HCT116 (cell line): ENCODE results near the gene CHAD. TPM values are rescaled to one million over a fixed set of nuclear protein-coding genes. Genes with fewer than 3 reads are reported as not detected.
A peak's percentile ranks its signal among the peaks of the same experiment; 100 is the strongest.

Experiments used
- ATAC-seq: fragments of 200-7000 bp; cut with Tn5 transposase; 2 replicates; pipeline ENCODE4 v1.9.1; 2020; ENCODE audit warnings: mild to moderate bottlenecking, moderate library complexity
- BruUV-seq: library from RNA; stranded (reverse); fragments of 400-500 nt; replicated peaks from 2 replicates; lab custom pipeline; 2021; lab: Mats Ljungman, UMichigan
- CTCF ChIA-PET: fragments of 300-600 bp; sonication (Branson Sonifier 250); formaldehyde crosslinking; loops from one replicate; lab custom pipeline; 2021; ENCODE audit warnings: antibody characterized with exemption; lab: Charles Lee
- POLR2A ChIA-PET: fragments of 300-600, 350-600 bp; sonication (Branson Sonifier 250); formaldehyde crosslinking; loops from one replicate; lab custom pipeline; 2021; ENCODE audit warnings: antibody characterized with exemption; lab: Charles Lee
- RAD21 ChIA-PET, 2 experiments: fragments of 300-600 bp; sonication (Branson Sonifier 250); formaldehyde crosslinking; loops; one replicate each; lab custom pipeline; 2023; ENCODE audit warnings: low total read pairs in 2 of 2; ENCODE audit not compliant: uncharacterized antibody in 2 of 2, unreplicated experiment in 2 of 2, low non-redundant PET in 1 of 2; lab: Charles Lee
- DNase-seq: peaks from one replicate; pipeline ENCODE4 v3.0.0-alpha.2; 2010; ENCODE audit warnings: low read depth, low spot score
- H2AFZ ChIP-seq: fragments of 200-600 bp; shearing (Covaris generic), sonication (generic); 2 replicates; pipeline ENCODE4 v1.6.1; 2017; ENCODE audit warnings: low read depth, mixed run types, mixed read lengths, antibody characterized with exemption, low read length; ENCODE audit not compliant: poor library complexity, severe bottlenecking
- H3K27ac ChIP-seq: 2 replicates; pipeline ENCODE4 v1.5.1; 2012; ENCODE audit warnings: low read depth, low read length
- H3K27me3 ChIP-seq: fragments of 200-600 bp; sonication (generic); 2 replicates; pipeline ENCODE4 v1.6.1; 2016; ENCODE audit warnings: mixed run types, low read length, mixed read lengths; ENCODE audit not compliant: insufficient read depth
- H3K36me3 ChIP-seq, 2 experiments: fragments of 200-500 bp in 1 of 2; fragments of 200-600 bp in 1 of 2; sonication (Bioruptor generic) in 1 of 2; sonication (generic) in 1 of 2; 2 replicates each; pipeline versions ENCODE4 v1.5.1 to v1.6.1; 2014 to 2016; ENCODE audit warnings: low read length in 2 of 2, inconsistent platforms in 1 of 2, mixed read lengths in 1 of 2, mixed run types in 1 of 2; ENCODE audit not compliant: insufficient read depth in 2 of 2, control insufficient read depth in 1 of 2
- H3K4me1 ChIP-seq, 2 experiments: fragments of 200-600 bp in 1 of 2; sonication (generic) in 1 of 2; 2 replicates each; pipeline versions ENCODE4 v1.5.1 to v1.6.1; 2012 to 2017; ENCODE audit warnings: low read length in 2 of 2, inconsistent platforms in 1 of 2, mild to moderate bottlenecking in 1 of 2, mixed read lengths in 1 of 2, mixed run types in 1 of 2, moderate library complexity in 1 of 2; ENCODE audit not compliant: insufficient read depth in 2 of 2, control insufficient read depth in 1 of 2
- H3K4me2 ChIP-seq: fragments of 200-600 bp; sonication (generic); 2 replicates; pipeline ENCODE4 v1.6.1; 2017; ENCODE audit warnings: mixed run types, low read length, mixed read lengths
- H3K4me3 ChIP-seq, 2 experiments: fragments of 200-600 bp in 1 of 2; sonication (generic) in 1 of 2; replicated peaks in 1 of 2; 2 replicates each; pipeline ENCODE4 v1.5.1; 2011 to 2016; ENCODE audit warnings: low read length in 2 of 2, control low read depth in 1 of 2, low read depth in 1 of 2, mild to moderate bottlenecking in 1 of 2, mixed read lengths in 1 of 2, mixed run types in 1 of 2
- H3K79me2 ChIP-seq: fragments of 200-600 bp; sonication (generic); 2 replicates; pipeline ENCODE4 v1.6.1; 2017; ENCODE audit warnings: mild to moderate bottlenecking, mixed run types, low read length, moderate library complexity, mixed read lengths; ENCODE audit not compliant: insufficient read depth
- H3K9ac ChIP-seq: fragments of 200-600 bp; sonication (generic); 2 replicates; pipeline ENCODE4 v1.6.1; 2016; ENCODE audit warnings: low read length, mixed read lengths
- H3K9me2 ChIP-seq: fragments of 200-600 bp; sonication (generic), shearing (Covaris generic); 2 replicates; pipeline ENCODE4 v1.6.1; 2017; ENCODE audit warnings: mixed run types, mild to moderate bottlenecking, moderate library complexity; ENCODE audit not compliant: insufficient read depth
- H3K9me3 ChIP-seq, 2 experiments: fragments of 200-500 bp in 1 of 2; fragments of 200-600 bp in 1 of 2; sonication (Bioruptor generic) in 1 of 2; sonication (generic) in 1 of 2; 2 replicates each; pipeline ENCODE4 v1.6.1; 2014 to 2017; ENCODE audit warnings: low read length in 2 of 2, mixed read lengths in 2 of 2, inconsistent platforms in 1 of 2, low read depth in 1 of 2, mild to moderate bottlenecking in 1 of 2, mixed run types in 1 of 2, moderate library complexity in 1 of 2; ENCODE audit not compliant: control insufficient read depth in 1 of 2, insufficient read depth in 1 of 2
- H4K20me1 ChIP-seq: fragments of 200-600 bp; sonication (generic), shearing (Covaris generic); 2 replicates; pipeline ENCODE4 v1.6.1; 2017; ENCODE audit warnings: mixed run types, mild to moderate bottlenecking, moderate library complexity; ENCODE audit not compliant: insufficient read depth
- EZH2phosphoT487 ChIP-seq: fragments of 200-600 bp; IDR thresholded peaks from 2 replicates; pipeline ENCODE4 v1.6.1; 2018; ENCODE audit warnings: antibody characterized with exemption, borderline replicate concordance
- MAX ChIP-seq: IDR thresholded peaks from 2 replicates; pipeline ENCODE4 v1.6.1; 2012
- POLR2AphosphoS5 ChIP-seq: IDR thresholded peaks from 2 replicates; pipeline ENCODE4 v1.6.1; 2011; ENCODE audit warnings: mild to moderate bottlenecking, low read depth, low read length, moderate library complexity
- TCF7L2 ChIP-seq: IDR thresholded peaks from 2 replicates; pipeline ENCODE4 v1.7.0; 2011; ENCODE audit warnings: borderline replicate concordance, inconsistent platforms; ENCODE audit not compliant: insufficient read depth, insufficient read length; ENCODE audit errors: extremely low read depth
- YY1 ChIP-seq: IDR thresholded peaks from 2 replicates; pipeline ENCODE4 v1.6.1; 2011; ENCODE audit warnings: low read length, low read depth, moderate library complexity, mild to moderate bottlenecking; ENCODE audit not compliant: insufficient replicate concordance; ENCODE audit errors: extremely low read depth
- intact Hi-C: fragments of 100-400 bp; cut with micrococcal nuclease; formaldehyde crosslinking; loops from 2 replicates; pipeline ENCODE4 v1.10.0; 2022
- total RNA-seq: library from RNA; stranded (reverse); gene quantifications from one replicate; pipeline ENCODE4 v1.2.1, GENCODE V29; 2021; ENCODE audit not compliant: unreplicated experiment

CHAD gene
- total RNA-seq, 1 experiment from 2014 or later = not detected

DNA sequence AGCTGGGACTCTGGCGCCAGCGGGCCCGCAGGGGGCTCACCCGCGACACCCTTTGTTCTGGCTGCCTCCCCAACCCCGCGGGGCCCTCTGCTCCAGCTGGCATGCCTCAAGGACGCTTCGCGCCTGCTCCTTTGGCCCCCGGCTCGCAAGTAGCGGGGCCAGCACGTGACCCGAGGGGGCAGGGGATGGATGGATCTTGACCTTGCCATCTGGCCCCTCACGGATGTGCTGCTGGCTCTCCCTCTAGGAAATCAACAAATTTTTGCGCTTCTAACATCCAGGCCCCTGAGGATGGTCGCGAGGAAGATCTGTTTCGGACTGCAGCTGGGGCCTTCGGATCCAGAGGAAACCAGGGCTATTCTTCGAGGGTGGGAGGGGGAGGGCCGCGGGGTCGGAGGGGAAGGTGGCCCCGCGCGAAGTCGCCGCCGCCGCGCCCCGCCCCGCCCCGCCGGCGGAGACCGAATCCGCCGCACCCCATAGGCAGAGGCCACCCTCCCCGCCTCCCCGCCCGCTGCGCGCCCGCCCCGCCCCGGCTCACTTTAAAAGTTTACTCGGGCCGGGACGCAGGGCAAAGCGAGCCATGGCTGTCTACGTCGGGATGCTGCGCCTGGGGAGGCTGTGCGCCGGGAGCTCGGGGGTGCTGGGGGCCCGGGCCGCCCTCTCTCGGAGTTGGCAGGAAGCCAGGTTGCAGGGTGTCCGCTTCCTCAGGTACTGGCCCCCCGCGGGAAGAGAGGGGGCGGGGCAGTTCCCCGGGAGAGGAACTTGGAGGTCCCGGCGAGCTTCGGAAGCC, 42.8 kb downstream of the CHAD start, which contains the start of gene ACSF2:
ACSF2 (plus strand) TSS at position 537 of the 790 bp plus-strand sequence; CDS start at position 581, 44 bp downstream.
- BruUV-seq = no TSS peak
- H3K27me3 ChIP-seq = no peaks in the 10 kb centered on the region
- ChIA-PET RAD21 (no interaction called here), CTCF (interaction anchor here (0.9 to 4.3 kb wide), 3 partner anchors 11 to 29 kb away, joined by 3 to 20 read pairs (median 7); partner anchors contain the start of gene LRRC59), POLR2A (interaction anchor here (1.1 to 2.5 kb wide), 2 partner anchors 26 to 28 kb away, joined by 3 to 14 read pairs; partner anchors contain the start of gene LRRC59)
- H3K36me3 ChIP-seq = no peaks in the 10 kb centered on the region; a peak in 1 of 4 replicates
- H3K9me3 ChIP-seq = no peaks in the 10 kb centered on the region
- peak within 1 kb of the TSS; percentile 59 for H3K9ac ChIP-seq
- TF ChIP-seq POLR2AphosphoS5 (peak; percentile 88), TCF7L2 (peak; percentile 16), EZH2phosphoT487 (no peak), YY1 (peak; percentile 70), MAX (no peak)
- H3K79me2 ChIP-seq = 0 out of 2 replicates have a peak, but pooled peaks cover 7% of the 10 kb centered on the region
- peak; percentile 76 for ATAC-seq
- no peak for DNase-seq
- H3K4me2 ChIP-seq = peak within 1 kb of the TSS; percentile 89
- H4K20me1 ChIP-seq = no peaks in the 10 kb centered on the region
- H3K4me1 ChIP-seq = peaks cover 31 to 50% of the 10 kb centered on the region in 2 experiments
- H3K4me3 ChIP-seq = peak within 1 kb of the TSS; percentile 63 to 73
- H3K27ac ChIP-seq = peak within 1 kb of the TSS; percentile 73
- intact Hi-C loops = no loop called here
- H3K9me2 ChIP-seq = no peaks in the 10 kb centered on the region
- H2AFZ ChIP-seq = peak within 1 kb of the TSS; percentile 5
